ENCODE data around the gene FRMD4A.

FRMD4A gene

GRCh38 chr10:14056610-14057332, 274.0 kb downstream of the FRMD4A start:
- Histone ChIP-seq H3K9ac (ENCODE audit: low read depth, low read length) (no peak overlapping the region), H3K4me3 (ENCODE audit: low read depth in 1 of 2, low read length in 2 of 2) (no peak overlapping the region), H3K27ac (ENCODE audit: low read length) (no peak overlapping the region), H3K27me3 (ENCODE audit: insufficient read depth, low read length, poor library complexity) (no peaks in the 10 kb centered on the region), H3K4me1 (ENCODE audit: insufficient read depth, low read length) (no peaks in the 10 kb centered on the region), H3K36me3 (ENCODE audit: insufficient read depth, low read length) (no peaks in the 10 kb centered on the region), H3K79me2 (ENCODE audit: insufficient read depth, low read length) (no peaks in the 10 kb centered on the region), H2AFZ (ENCODE audit: low read depth, low read length) (no peak overlapping the region), H3K4me2 (ENCODE audit: insufficient read depth, low read length) (no peak overlapping the region), H4K20me1 (ENCODE audit: insufficient read depth, low read length) (no peaks in the 10 kb centered on the region), H3K9me3 (ENCODE audit: insufficient read depth, low read length, severe bottlenecking) (no peaks in the 10 kb centered on the region)
- TF ChIP-seq CTCF (IDR thresholded peaks at IDR 0.05; ENCODE audit: borderline replicate concordance, extremely low read depth, low read length, poor library complexity, severe bottlenecking) (no peak), EZH2 (IDR thresholded peaks at IDR 0.05; ENCODE audit: borderline replicate concordance, low read depth, low read length, severe bottlenecking) (no peak)
- ATAC-seq (ENCODE audit: insufficient read depth, low read depth): no peak
- no peak for DNase-seq

GRCh38 chr10:14052931-14053330, 277.8 kb downstream of the FRMD4A start:
- no peak overlapping the region for H2AFZ ChIP-seq (ENCODE audit: low read depth, low read length)
- TF ChIP-seq CTCF (IDR thresholded peaks at IDR 0.05; ENCODE audit: borderline replicate concordance, extremely low read depth, low read length, poor library complexity, severe bottlenecking): no peak
- TF ChIP-seq EZH2 (IDR thresholded peaks at IDR 0.05; ENCODE audit: borderline replicate concordance, low read depth, low read length, severe bottlenecking): no peak
- DNase-seq: no peak

GRCh38 chr10:14050598-14050997, 280.1 kb downstream of the FRMD4A start:
- Histone ChIP-seq H3K79me2 (ENCODE audit: insufficient read depth, low read length) (no peaks in the 10 kb centered on the region), H3K27ac (ENCODE audit: low read length) (no peak overlapping the region), H4K20me1 (ENCODE audit: insufficient read depth, low read length) (no peaks in the 10 kb centered on the region), H3K4me3 (ENCODE audit: low read depth in 1 of 2, low read length in 2 of 2) (no peak overlapping the region), H3K27me3 (ENCODE audit: insufficient read depth, low read length, poor library complexity) (no peaks in the 10 kb centered on the region), H3K4me2 (ENCODE audit: insufficient read depth, low read length) (no peak overlapping the region), H3K36me3 (ENCODE audit: insufficient read depth, low read length) (no peaks in the 10 kb centered on the region), H3K9ac (ENCODE audit: low read depth, low read length) (no peak overlapping the region), H3K4me1 (ENCODE audit: insufficient read depth, low read length) (no peaks in the 10 kb centered on the region), H3K9me3 (ENCODE audit: insufficient read depth, low read length, severe bottlenecking) (no peaks in the 10 kb centered on the region), H2AFZ (ENCODE audit: low read depth, low read length) (no peak overlapping the region)
- ATAC-seq (ENCODE audit: insufficient read depth, low read depth) (no peak), DNase-seq (no peak)
- TF ChIP-seq CTCF (IDR thresholded peaks at IDR 0.05; ENCODE audit: borderline replicate concordance, extremely low read depth, low read length, poor library complexity, severe bottlenecking): no peak

More at GRCh38 chr10:14052931-14053330, 277.8 kb downstream of the FRMD4A start:
- H3K9ac ChIP-seq (ENCODE audit: low read depth, low read length): no peak overlapping the region
- H3K27me3 ChIP-seq (ENCODE audit: insufficient read depth, low read length, poor library complexity): no peaks in the 10 kb centered on the region
- H4K20me1 ChIP-seq (ENCODE audit: insufficient read depth, low read length): no peaks in the 10 kb centered on the region
- ATAC-seq (ENCODE audit: insufficient read depth, low read depth): no peak
- no peak overlapping the region for H3K4me3 ChIP-seq (ENCODE audit: low read depth in 1 of 2, low read length in 2 of 2)
- H3K4me1 ChIP-seq (ENCODE audit: insufficient read depth, low read length): no peaks in the 10 kb centered on the region
- no peaks in the 10 kb centered on the region for H3K79me2 ChIP-seq (ENCODE audit: insufficient read depth, low read length)
- H3K4me2 ChIP-seq (ENCODE audit: insufficient read depth, low read length): no peak overlapping the region
- no peaks in the 10 kb centered on the region for H3K36me3 ChIP-seq (ENCODE audit: insufficient read depth, low read length)
- no peak overlapping the region for H3K27ac ChIP-seq (ENCODE audit: low read length)
- H3K9me3 ChIP-seq (ENCODE audit: insufficient read depth, low read length, severe bottlenecking): no peaks in the 10 kb centered on the region
